Mesenchymal stem cell (in vitro differentiated cells and primary cell): ENCODE data around the gene L3MBTL3.

Experiments
- DNase-seq: peaks from one replicate; pipeline ENCODE4 v3.0.0-alpha.2; 2013
- H2AFZ ChIP-seq: one replicate; pipeline ENCODE4 v1.6.1; 2013; ENCODE audit warnings: low read depth, mild to moderate bottlenecking, control low read depth, inconsistent platforms, low read length, moderate library complexity
- H2AK5ac ChIP-seq: 2 replicates; pipeline ENCODE4 v1.6.1; 2013; ENCODE audit warnings: low read length, moderate library complexity, mild to moderate bottlenecking, inconsistent platforms; ENCODE audit not compliant: severe bottlenecking
- H2BK120ac ChIP-seq: one replicate; pipeline ENCODE4 v1.6.1; 2013; ENCODE audit warnings: low read depth, mild to moderate bottlenecking, inconsistent platforms, low read length, moderate library complexity
- H2BK12ac ChIP-seq, 2 experiments: one replicate each; pipeline ENCODE4 v1.6.1; 2013; ENCODE audit warnings: inconsistent platforms in 2 of 2, low read length in 2 of 2, mild to moderate bottlenecking in 2 of 2, moderate library complexity in 2 of 2, control low read depth in 1 of 2
- H2BK15ac ChIP-seq: one replicate; pipeline ENCODE4 v1.6.1; 2013; ENCODE audit warnings: mild to moderate bottlenecking, low read depth, inconsistent platforms; ENCODE audit not compliant: poor library complexity, severe bottlenecking
- H2BK5ac ChIP-seq: 2 replicates; pipeline ENCODE4 v1.6.1; 2013; ENCODE audit warnings: low read depth, mild to moderate bottlenecking, low read length, control low read depth, inconsistent platforms; ENCODE audit not compliant: poor library complexity, severe bottlenecking
- H3K14ac ChIP-seq, 2 experiments: one replicate each; pipeline ENCODE4 v1.6.1; 2013; ENCODE audit warnings: inconsistent platforms in 2 of 2, low read length in 2 of 2, control low read depth in 1 of 2, mild to moderate bottlenecking in 1 of 2, moderate library complexity in 1 of 2
- H3K18ac ChIP-seq, 2 experiments: one replicate each; pipeline ENCODE4 v1.6.1; 2013; ENCODE audit warnings: inconsistent platforms in 2 of 2, low read length in 2 of 2, control low read depth in 1 of 2, low read depth in 1 of 2, mild to moderate bottlenecking in 1 of 2
- H3K23ac ChIP-seq, 2 experiments: one replicate each; pipeline ENCODE4 v1.6.1; 2013; ENCODE audit warnings: inconsistent platforms in 2 of 2, low read length in 2 of 2, mild to moderate bottlenecking in 2 of 2, moderate library complexity in 2 of 2, control low read depth in 1 of 2
- H3K27ac ChIP-seq: 2 replicates; pipeline ENCODE4 v1.5.1; 2013; ENCODE audit warnings: mild to moderate bottlenecking, moderate library complexity, low read length, control low read depth, inconsistent platforms; ENCODE audit not compliant: poor library complexity, severe bottlenecking
- H3K27me3 ChIP-seq, 2 experiments: 2 replicates each; pipeline versions ENCODE4 v1.6.1 to v1.7.0; 2013; ENCODE audit warnings: low read length in 2 of 2, mild to moderate bottlenecking in 2 of 2, moderate library complexity in 2 of 2, control low read depth in 1 of 2, inconsistent platforms in 1 of 2; ENCODE audit not compliant: control insufficient read depth in 1 of 2, insufficient read depth in 1 of 2
- H3K36me3 ChIP-seq, 2 experiments: 2 replicates each; pipeline versions ENCODE4 v1.6.1 to v1.7.0; 2013; ENCODE audit warnings: low read length in 2 of 2, control low read depth in 1 of 2, inconsistent platforms in 1 of 2, low read depth in 1 of 2, mild to moderate bottlenecking in 1 of 2; ENCODE audit not compliant: insufficient read depth in 2 of 2, control insufficient read depth in 1 of 2
- H3K4ac ChIP-seq, 2 experiments: one replicate each; pipeline ENCODE4 v1.6.1; 2013; ENCODE audit warnings: inconsistent platforms in 2 of 2, low read length in 2 of 2, mild to moderate bottlenecking in 2 of 2, moderate library complexity in 2 of 2, control low read depth in 1 of 2, low read depth in 1 of 2
- H3K4me1 ChIP-seq: 2 replicates; pipeline ENCODE4 v1.6.1; 2013; ENCODE audit warnings: low read depth, low read length, control low read depth; ENCODE audit not compliant: control insufficient read depth, insufficient read depth
- H3K4me2 ChIP-seq: 2 replicates; pipeline ENCODE4 v1.6.1; 2013; ENCODE audit warnings: low read length, mild to moderate bottlenecking, inconsistent platforms; ENCODE audit not compliant: poor library complexity, severe bottlenecking
- H3K4me3 ChIP-seq, 2 experiments: 2 replicates each; pipeline versions ENCODE4 v1.5.1 to v1.7.0; 2013; ENCODE audit warnings: low read length in 2 of 2, mild to moderate bottlenecking in 2 of 2, control low read depth in 1 of 2, low read depth in 1 of 2; ENCODE audit not compliant: insufficient read depth in 1 of 2
- H3K79me1 ChIP-seq: replicated peaks from 2 replicates; pipeline ENCODE4 v1.6.1; 2013; ENCODE audit warnings: mild to moderate bottlenecking, control low read depth, low read length, inconsistent platforms; ENCODE audit not compliant: poor library complexity, severe bottlenecking
- H3K9ac ChIP-seq: 2 replicates; pipeline ENCODE4 v1.7.0; 2013; ENCODE audit warnings: mild to moderate bottlenecking, low read length, moderate library complexity
- H3K9me3 ChIP-seq: 2 replicates; pipeline ENCODE4 v1.7.0; 2013; ENCODE audit warnings: mild to moderate bottlenecking, low read length; ENCODE audit not compliant: control insufficient read depth
- H4K8ac ChIP-seq: one replicate; pipeline ENCODE4 v1.6.1; 2013; ENCODE audit warnings: inconsistent platforms, mild to moderate bottlenecking, low read length, moderate library complexity
- H4K91ac ChIP-seq: one replicate; pipeline ENCODE4 v1.6.1; 2013; ENCODE audit warnings: mild to moderate bottlenecking, low read length, inconsistent platforms
- WGBS: methylation state at CpG from one replicate; pipeline ENCODE4 v1.1.7; 2013; ENCODE audit warnings: mixed read lengths; 5-methylcytosine and 5-hydroxymethylcytosine counted together

L3MBTL3 gene

GRCh38 chr6:130047088-130047995 lies 29.0 kb downstream of the L3MBTL3 start:
- Histone ChIP-seq H3K4me2 (no peak overlapping the region), H2BK5ac (no peak overlapping the region), H3K23ac (no peak overlapping the region), H2BK12ac (no peak overlapping the region), H3K14ac (no peak overlapping the region), H3K4me1 (no peaks in the 10 kb centered on the region), H4K8ac (no peak overlapping the region), H3K9me3 (no peaks in the 10 kb centered on the region), H3K79me1 (peaks cover 15% of the 10 kb centered on the region), H2AK5ac (peak overlapping the region; percentile 41), H3K18ac (no peak overlapping the region), H3K4me3 (no peak overlapping the region), H3K27ac (peak overlapping the region; percentile 60), H3K36me3 (peaks cover 2 to 4% of the 10 kb centered on the region in 2 experiments), H3K4ac (no peak overlapping the region), H3K9ac (no peak overlapping the region), H2BK15ac (no peak overlapping the region), H2BK120ac (no peak overlapping the region), H3K27me3 (no peaks in the 10 kb centered on the region), H4K91ac (no peak overlapping the region), H2AFZ (no peak overlapping the region)
- WGBS, result 80% methylated on average over 3 of the region's 4 CpGs
- DNase-seq, result no peak

GRCh38 chr6:130050230-130050629 lies 31.8 kb downstream of the L3MBTL3 start:
- Histone ChIP-seq H3K4me1 (no peaks in the 10 kb centered on the region), H4K8ac (no peak overlapping the region), H3K27me3 (no peaks in the 10 kb centered on the region), H4K91ac (no peak overlapping the region), H3K4me3 (no peak overlapping the region), H2BK15ac (no peak overlapping the region), H2BK120ac (no peak overlapping the region), H3K4me2 (no peak overlapping the region), H3K4ac (no peak overlapping the region), H3K9me3 (no peaks in the 10 kb centered on the region), H2BK12ac (no peak overlapping the region), H3K9ac (no peak overlapping the region), H3K23ac (no peak overlapping the region), H3K36me3 (peaks cover 7 to 11% of the 10 kb centered on the region in 2 experiments), H2AK5ac (no peak overlapping the region), H3K18ac (no peak overlapping the region), H2BK5ac (no peak overlapping the region), H3K79me1 (peaks cover 5% of the 10 kb centered on the region), H3K14ac (no peak overlapping the region), H3K27ac (no peak overlapping the region), H2AFZ (no peak overlapping the region)
- 96% methylated on average over 2 of the region's 2 CpGs for WGBS
- DNase-seq, result peak; percentile 10

- H2BK12ac ChIP-seq, result no peak overlapping the region
- H3K14ac ChIP-seq, result no peak overlapping the region
- no peaks in the 10 kb centered on the region for H3K9me3 ChIP-seq
- H3K27ac ChIP-seq, result no peak overlapping the region
- peaks cover 16 to 29% of the 10 kb centered on the region in 2 experiments for H3K36me3 ChIP-seq
- no peaks in the 10 kb centered on the region for H3K4me1 ChIP-seq
- no peak overlapping the region for H4K91ac ChIP-seq
- H3K23ac ChIP-seq, result no peak overlapping the region
- no peak overlapping the region for H3K4ac ChIP-seq
- peaks cover 3% of the 10 kb centered on the region for H3K79me1 ChIP-seq
- no peak for DNase-seq
- H4K8ac ChIP-seq, result no peak overlapping the region
- WGBS, result 96% methylated on average over 5 of the region's 7 CpGs
- H2AFZ ChIP-seq, result no peak overlapping the region
- H3K27me3 ChIP-seq, result no peaks in the 10 kb centered on the region
- no peak overlapping the region for H3K9ac ChIP-seq
- H2BK15ac ChIP-seq, result no peak overlapping the region
- H2BK120ac ChIP-seq, result no peak overlapping the region
- no peak overlapping the region for H3K18ac ChIP-seq
- no peak overlapping the region for H2BK5ac ChIP-seq
- H3K4me3 ChIP-seq, result no peak overlapping the region
- no peak overlapping the region for H3K4me2 ChIP-seq
- H2AK5ac ChIP-seq, result no peak overlapping the region
Observed at GRCh38 chr6:130054725-130055124, 36.3 kb downstream of the L3MBTL3 start.

GRCh38 chr6:130055271-130055670 lies 36.9 kb downstream of the L3MBTL3 start:
- Histone ChIP-seq H2BK5ac (no peak overlapping the region), H3K9ac (no peak overlapping the region), H3K79me1 (peaks cover 3% of the 10 kb centered on the region), H3K27me3 (no peaks in the 10 kb centered on the region), H2AK5ac (no peak overlapping the region), H3K23ac (no peak overlapping the region), H2BK120ac (no peak overlapping the region), H3K4ac (no peak overlapping the region), H4K91ac (no peak overlapping the region), H3K27ac (no peak overlapping the region), H3K36me3 (peaks cover 20 to 29% of the 10 kb centered on the region in 2 experiments), H2AFZ (no peak overlapping the region), H3K4me1 (no peaks in the 10 kb centered on the region), H3K14ac (no peak overlapping the region), H3K4me2 (no peak overlapping the region), H4K8ac (no peak overlapping the region), H2BK15ac (no peak overlapping the region), H2BK12ac (no peak overlapping the region), H3K4me3 (no peak overlapping the region), H3K18ac (no peak overlapping the region), H3K9me3 (no peaks in the 10 kb centered on the region)
- WGBS, result 97% methylated on average over 1 of the region's 1 CpG
- DNase-seq, result no peak
